ENCODE data around the gene JADE2. TPM values are rescaled to one million over a fixed set of nuclear protein-coding genes. Genes with fewer than 3 reads are reported as not detected.

JADE2 gene
- total and polyA plus RNA-seq, 4 donors: 3.9 to 11.4 (median 5.5) TPM

- H3K9me3 ChIP-seq (ENCODE audit: control insufficient read depth in 4 of 4, low read length in 3 of 4): no peaks in the 10 kb centered on the region
- no peak for TF ChIP-seq CTCF (IDR thresholded peaks at IDR 0.05; ENCODE audit: low read depth, low read length, missing input control)
- no peak for TF ChIP-seq RAD21 (IDR thresholded peaks at IDR 0.05)
- no peak for TF ChIP-seq HNF4A (conservative IDR thresholded peaks at IDR 0.05)
- TF ChIP-seq FOXA1 (IDR thresholded peaks at IDR 0.05): no peak
- TF ChIP-seq GABPA (IDR thresholded peaks at IDR 0.05 in 1 of 2, conservative IDR thresholded peaks at IDR 0.05 in 1 of 2): no peak
- no peak for TF ChIP-seq YY1 (IDR thresholded peaks at IDR 0.05)
- no peak for TF ChIP-seq SP1 (IDR thresholded peaks at IDR 0.05)
- TF ChIP-seq ZBTB33 (IDR thresholded peaks at IDR 0.05): no peak
- no peak for TF ChIP-seq NR2F2 (IDR thresholded peaks at IDR 0.05)
- TF ChIP-seq JUND (IDR thresholded peaks at IDR 0.05): no peak
- no peak for TF ChIP-seq HNF4G (IDR thresholded peaks at IDR 0.05)
- no peak for TF ChIP-seq FOXA2 (IDR thresholded peaks at IDR 0.05)
- no peak for TF ChIP-seq REST (IDR thresholded peaks at IDR 0.05)
- no peak for TF ChIP-seq MAX (IDR thresholded peaks at IDR 0.05)
- no peak for TF ChIP-seq RXRA (IDR thresholded peaks at IDR 0.05)
- TF ChIP-seq ATF3 (IDR thresholded peaks at IDR 0.05): no peak
- TF ChIP-seq TAF1 (conservative IDR thresholded peaks at IDR 0.05): no peak
- no peak overlapping the region for H3K27ac ChIP-seq (ENCODE audit: low read depth in 1 of 2, low read length in 2 of 2)
- H3K4me1 ChIP-seq (ENCODE audit: control insufficient read depth in 4 of 4, insufficient read depth in 4 of 4, low read length in 3 of 4): peaks cover 0 to 5% (median 0%) of the 10 kb centered on the region in 4 donors
- H3K36me3 ChIP-seq (ENCODE audit: control insufficient read depth in 4 of 4, insufficient read depth in 3 of 4, low read depth in 1 of 4, low read length in 3 of 4): peaks cover 2 to 21% (median 12%) of the 10 kb centered on the region in 4 donors
- DNase-seq (ENCODE audit: low spot score): no peak
- H3K27me3 ChIP-seq (ENCODE audit: control insufficient read depth in 4 of 4, insufficient read depth in 4 of 4, low read length in 3 of 4): no peaks in the 10 kb centered on the region
- no peak overlapping the region for H3K9ac ChIP-seq (ENCODE audit: low read depth in 1 of 2, low read length in 2 of 2)
- WGBS: 90% methylated on average over 2 of the region's 2 CpGs
- H3K4me3 ChIP-seq (ENCODE audit: low read depth in 1 of 3, low read length in 3 of 3): no peak overlapping the region
Observed at GRCh38 chr5:134547066-134547465, 21.6 kb downstream of the JADE2 start.

GRCh38 chr5:134547579-134547978 is 22.1 kb downstream of the JADE2 start:
- TF ChIP-seq TAF1 (conservative IDR thresholded peaks at IDR 0.05) (no peak), HNF4G (IDR thresholded peaks at IDR 0.05) (no peak), ZBTB33 (IDR thresholded peaks at IDR 0.05) (no peak), MAX (IDR thresholded peaks at IDR 0.05) (no peak), RAD21 (IDR thresholded peaks at IDR 0.05) (no peak), GABPA (IDR thresholded peaks at IDR 0.05 in 1 of 2, conservative IDR thresholded peaks at IDR 0.05 in 1 of 2) (no peak), FOXA1 (IDR thresholded peaks at IDR 0.05) (no peak), SP1 (IDR thresholded peaks at IDR 0.05) (no peak), YY1 (IDR thresholded peaks at IDR 0.05) (no peak), NR2F2 (IDR thresholded peaks at IDR 0.05) (no peak), RXRA (IDR thresholded peaks at IDR 0.05) (no peak), EGR1 (IDR thresholded peaks at IDR 0.05; ENCODE audit: low read depth in 2 of 2) (no peak), ATF3 (IDR thresholded peaks at IDR 0.05) (no peak), CTCF (IDR thresholded peaks at IDR 0.05; ENCODE audit: low read depth, low read length, missing input control) (no peak), FOXA2 (IDR thresholded peaks at IDR 0.05) (no peak)
- H3K9me3 ChIP-seq (ENCODE audit: control insufficient read depth in 4 of 4, low read length in 3 of 4): no peaks in the 10 kb centered on the region
- DNase-seq (ENCODE audit: low spot score): no peak
- no peaks in the 10 kb centered on the region for H3K27me3 ChIP-seq (ENCODE audit: control insufficient read depth in 4 of 4, insufficient read depth in 4 of 4, low read length in 3 of 4)
- no peak overlapping the region for H3K27ac ChIP-seq (ENCODE audit: low read depth in 1 of 2, low read length in 2 of 2)
- H3K36me3 ChIP-seq (ENCODE audit: control insufficient read depth in 4 of 4, insufficient read depth in 3 of 4, low read depth in 1 of 4, low read length in 3 of 4): peaks cover 2 to 23% (median 12%) of the 10 kb centered on the region in 4 donors
- WGBS: 88% methylated on average over 2 of the region's 2 CpGs
- H3K4me3 ChIP-seq (ENCODE audit: low read depth in 1 of 3, low read length in 3 of 3): no peak overlapping the region
- H3K4me1 ChIP-seq (ENCODE audit: control insufficient read depth in 4 of 4, insufficient read depth in 4 of 4, low read length in 3 of 4): peaks cover 0 to 5% (median 0%) of the 10 kb centered on the region in 4 donors
- H3K9ac ChIP-seq (ENCODE audit: low read depth in 1 of 2, low read length in 2 of 2): no peak overlapping the region

Measured in liver (tissue), 9 donors.